SH-SY5Y (cell line): ENCODE data around the gene HAND2.

Experiments used
- GATA2 ChIP-seq: IDR thresholded peaks from 2 replicates; pipeline ENCODE4 v1.6.1; 2011; ENCODE audit warnings: mild to moderate bottlenecking, low read depth, low read length
- GATA3 ChIP-seq: IDR thresholded peaks from 2 replicates; pipeline ENCODE4 v1.6.1; 2011; ENCODE audit warnings: low read depth, mild to moderate bottlenecking, low read length, moderate library complexity

The HAND2 gene

DNA sequence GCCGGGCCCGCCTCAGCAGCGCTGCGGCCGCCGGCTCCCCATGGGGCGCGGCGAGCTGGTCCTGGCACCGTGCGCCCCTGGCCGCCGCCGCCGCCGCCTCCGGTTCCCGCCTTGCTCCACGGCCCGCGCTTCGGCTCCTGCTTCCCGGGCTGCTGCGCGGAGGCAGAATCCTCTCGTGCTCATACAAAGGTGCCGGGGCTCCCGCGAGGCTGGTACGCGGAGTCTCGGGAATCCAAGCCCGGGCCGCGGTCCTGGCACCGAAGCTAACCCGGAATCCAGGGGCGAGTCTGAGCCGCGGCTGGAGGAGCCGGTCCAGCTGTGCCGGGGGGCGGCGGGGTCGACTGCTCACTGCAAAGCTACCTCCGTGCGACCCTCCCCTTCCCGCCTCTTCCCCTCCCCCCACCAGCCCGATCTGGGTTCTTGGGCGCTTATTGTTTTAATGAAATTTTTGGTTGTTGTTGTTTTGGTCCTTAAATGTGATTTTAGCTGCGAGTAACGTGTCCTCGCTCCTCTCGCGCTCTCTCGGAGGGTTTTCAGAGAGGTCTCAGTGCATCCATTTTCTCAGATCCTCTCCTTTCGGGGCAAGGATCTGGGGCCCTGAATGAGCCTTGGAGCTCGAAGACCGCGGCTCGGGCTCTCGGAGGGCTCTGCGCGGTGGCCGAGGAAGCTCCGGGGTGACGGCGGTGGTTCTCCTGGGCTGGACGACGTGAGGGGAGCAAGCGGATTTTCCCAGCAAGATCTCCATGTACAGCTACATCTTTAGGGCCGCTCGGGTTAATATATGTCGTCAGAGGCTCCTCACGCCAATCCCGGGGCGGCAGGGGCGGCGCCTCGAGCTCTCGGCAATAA is at the start of gene HAND2:
Gene HAND2, minus strand, starts transcription at position 753 of the 849 bp plus-strand sequence. CDS start 940 bp downstream, outside the sequence.
- TF ChIP-seq GATA3 (no peak), GATA2 (no peak; the same call in 1 of the 2 replicates)

DNA sequence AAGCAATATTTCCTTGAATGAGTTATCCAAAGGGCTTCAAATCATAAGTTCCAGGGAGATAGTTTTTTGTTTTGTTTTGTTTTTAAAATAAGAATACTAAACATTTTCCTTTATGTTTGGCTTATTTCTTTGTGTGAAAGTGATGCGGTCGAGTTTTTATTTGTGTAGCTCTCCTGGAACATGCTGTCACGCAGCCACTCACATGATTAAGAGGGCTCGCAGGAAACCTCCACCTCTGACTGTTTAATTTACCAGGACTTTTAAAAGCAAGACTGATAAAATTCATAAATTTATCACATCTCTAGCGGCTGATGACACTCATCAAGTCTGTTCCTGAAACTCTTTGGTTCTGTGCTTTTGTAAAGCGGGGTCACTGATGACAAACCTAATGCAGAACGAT is 48.9 kb upstream of the HAND2 start:
- TF ChIP-seq GATA2, result no peak

DNA sequence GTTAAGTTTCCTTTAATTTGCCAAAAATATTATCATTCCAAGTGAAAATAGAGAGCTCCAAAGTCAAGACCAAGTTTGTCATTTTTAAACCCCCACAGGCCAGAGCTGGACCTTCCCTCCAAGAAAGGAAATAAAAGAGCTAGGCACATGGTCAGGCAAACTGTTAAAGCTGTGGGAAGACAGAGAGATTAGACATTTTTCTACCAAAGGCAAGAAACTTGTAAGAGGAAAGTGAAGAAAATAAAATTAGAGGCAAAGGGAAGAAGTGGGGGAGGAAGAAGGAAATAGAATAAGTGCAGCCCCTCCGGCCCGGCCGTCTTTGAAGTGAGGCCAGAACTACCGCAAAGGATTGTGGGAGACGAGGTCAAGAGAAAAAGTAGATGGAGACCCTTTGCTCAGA is 47.9 kb upstream of the HAND2 start:
- TF ChIP-seq GATA3, result no peak
- TF ChIP-seq GATA2, result no peak

DNA sequence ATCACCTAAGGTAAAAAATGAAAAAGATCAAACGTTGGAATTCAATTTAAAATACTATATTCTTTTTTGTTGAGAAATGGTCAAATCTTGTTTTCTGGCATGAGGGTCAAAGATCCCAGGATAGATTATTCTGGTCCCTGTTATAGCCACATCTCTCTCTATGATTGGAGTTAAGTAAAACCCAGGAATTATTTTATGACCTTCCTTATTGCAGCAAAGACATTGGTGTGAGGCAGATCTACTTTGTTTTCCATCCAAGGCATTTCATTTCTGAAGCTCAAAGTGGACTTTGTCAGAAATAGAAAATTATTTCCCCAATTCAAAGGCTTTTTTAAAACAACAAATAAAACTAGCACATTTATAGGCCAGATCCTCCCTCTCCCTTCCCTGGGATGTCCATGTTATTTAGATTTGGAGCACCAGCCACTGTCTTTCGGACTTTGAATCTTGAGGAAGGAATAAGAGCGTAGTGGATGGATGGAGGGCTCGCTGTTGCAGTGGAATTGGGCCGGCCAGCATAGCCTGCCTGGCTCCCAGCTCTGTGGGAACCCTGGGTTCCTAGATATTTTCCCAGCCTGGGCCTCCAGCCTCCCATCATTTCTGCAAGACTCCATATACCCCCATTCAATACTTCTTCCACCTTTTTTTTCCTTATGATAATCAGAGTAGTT is 45.6 kb upstream of the HAND2 start:
- TF ChIP-seq GATA3 (no peak), GATA2 (no peak)

DNA sequence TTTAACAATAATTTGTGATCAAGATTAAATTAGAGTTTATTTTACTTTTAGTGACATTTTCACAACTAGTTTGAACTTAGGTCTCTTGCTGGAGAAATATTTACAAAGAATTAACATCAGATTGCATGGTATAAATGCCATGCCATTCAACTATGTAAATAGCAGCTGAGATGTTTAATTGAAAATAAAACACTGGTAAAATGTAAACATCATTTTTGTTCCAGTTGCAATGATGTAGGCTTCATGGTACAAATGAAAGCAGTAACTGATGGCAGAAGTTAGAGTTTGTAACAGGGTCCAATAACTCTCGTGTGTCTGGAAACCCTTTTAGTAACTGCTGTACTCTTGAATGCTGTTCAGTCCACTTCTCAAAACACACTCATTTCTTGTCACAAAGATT is 43.7 kb upstream of the HAND2 start:
- TF ChIP-seq GATA2, result no peak
- TF ChIP-seq GATA3, result no peak

DNA sequence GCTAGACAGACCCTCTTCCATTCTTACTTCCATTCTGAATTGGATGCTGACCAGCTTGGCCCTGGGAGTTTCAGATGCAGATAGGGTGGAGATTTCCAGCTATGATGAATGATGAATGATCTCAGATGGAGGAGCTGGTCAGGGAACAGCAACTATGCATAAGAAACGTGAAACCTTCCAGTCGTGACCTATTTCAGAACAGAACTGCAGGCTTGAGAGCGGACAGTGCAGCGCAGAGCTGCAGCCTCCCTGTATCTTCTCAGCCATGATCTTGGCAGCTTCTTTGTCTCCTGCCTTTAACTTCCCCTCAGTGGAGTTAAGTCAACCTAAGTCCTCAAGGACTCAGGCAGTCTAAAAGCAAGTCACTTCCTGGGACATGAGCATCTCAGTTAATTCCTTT is 43.3 kb upstream of the HAND2 start:
- TF ChIP-seq GATA2 (no peak), GATA3 (no peak)

DNA sequence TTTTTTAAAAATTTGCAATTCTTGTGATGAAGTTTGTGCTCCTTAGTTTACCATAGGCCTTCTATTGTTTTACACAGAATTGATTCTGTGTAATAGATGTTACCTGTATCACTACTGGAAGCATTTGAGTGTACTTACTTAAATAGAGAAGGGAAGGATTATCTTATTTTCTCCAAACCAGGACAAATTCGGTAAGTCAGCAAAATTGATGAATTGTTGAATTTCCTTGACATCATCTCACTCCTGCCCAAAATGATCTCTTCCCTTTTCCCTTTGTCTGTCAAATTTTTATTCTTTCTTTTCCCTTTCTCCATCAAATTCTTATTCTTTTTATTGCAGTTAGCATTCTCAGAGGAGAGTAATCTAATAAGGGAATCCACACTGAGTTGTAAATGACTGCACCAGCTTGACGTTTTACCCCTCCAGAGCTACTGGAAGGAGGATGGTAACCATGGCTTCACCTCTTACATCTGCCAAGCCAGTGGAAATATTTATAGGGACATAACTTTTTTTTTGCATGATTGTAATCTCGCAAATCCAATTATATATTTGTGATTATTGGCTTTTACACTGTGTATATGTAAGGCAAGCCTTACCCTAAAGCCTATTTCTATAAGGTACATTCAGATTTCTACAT is 42.6 kb upstream of the HAND2 start:
- TF ChIP-seq GATA3 (no peak), GATA2 (no peak)

DNA sequence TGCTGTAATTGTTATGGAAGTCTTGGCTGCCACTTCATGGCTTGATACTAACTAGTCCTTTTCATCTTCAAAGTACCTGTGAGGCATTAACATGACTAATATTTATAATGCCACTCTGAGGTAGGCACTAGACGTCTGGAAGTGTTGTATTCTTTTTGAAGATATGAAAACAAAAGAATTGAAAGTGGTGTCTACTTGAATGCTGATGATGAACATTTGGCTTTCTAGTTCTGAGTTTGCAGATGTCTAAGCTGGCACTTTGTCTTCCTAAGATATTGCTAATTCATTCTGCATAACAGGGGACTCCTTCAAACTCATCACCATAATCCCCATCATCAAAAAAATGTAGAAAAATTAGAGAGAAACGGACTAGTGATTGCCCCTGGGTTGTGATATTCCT is 41.6 kb upstream of the HAND2 start:
- TF ChIP-seq GATA2 (no peak), GATA3 (no peak)

DNA sequence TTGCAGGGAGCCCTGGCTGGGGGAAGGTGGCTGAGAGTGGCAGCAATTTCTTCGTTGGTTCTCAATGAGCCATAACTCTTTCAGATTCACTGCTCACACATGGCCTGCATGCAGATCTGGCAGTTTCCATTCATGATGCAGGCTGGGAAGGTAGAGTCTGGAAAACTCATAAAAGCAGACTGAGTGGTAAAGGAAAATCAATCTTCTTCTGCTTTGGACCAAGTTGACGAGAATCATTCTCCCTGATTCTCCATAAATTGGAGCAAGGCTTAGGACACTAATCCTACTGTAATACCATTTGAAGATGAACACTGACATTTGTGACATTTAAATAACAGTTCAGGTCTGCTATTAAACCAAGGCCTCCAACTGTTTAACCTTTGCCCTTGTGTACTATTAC is 35.3 kb upstream of the HAND2 start:
- TF ChIP-seq GATA2, result no peak
- TF ChIP-seq GATA3, result no peak

DNA sequence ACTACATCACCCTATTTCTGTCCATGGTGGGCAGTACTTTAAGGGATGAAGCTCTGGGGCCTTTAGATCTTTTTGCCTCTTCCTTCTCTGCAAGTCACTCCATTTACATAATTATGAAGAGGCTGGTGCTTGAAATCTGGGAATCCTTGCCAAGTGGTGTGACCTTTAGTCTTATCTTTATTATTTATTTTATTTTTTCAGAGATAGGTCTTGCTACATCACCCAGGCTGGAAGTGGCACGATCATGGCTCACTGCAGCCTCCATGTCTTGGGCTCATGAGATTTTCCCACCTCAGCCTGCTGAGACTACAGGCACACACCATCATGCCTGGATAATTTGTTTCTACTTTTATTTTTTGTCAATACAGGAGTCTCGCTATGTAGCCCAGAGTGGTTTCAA is 34.4 kb upstream of the HAND2 start:
- TF ChIP-seq GATA2 (no peak), GATA3 (no peak)

DNA sequence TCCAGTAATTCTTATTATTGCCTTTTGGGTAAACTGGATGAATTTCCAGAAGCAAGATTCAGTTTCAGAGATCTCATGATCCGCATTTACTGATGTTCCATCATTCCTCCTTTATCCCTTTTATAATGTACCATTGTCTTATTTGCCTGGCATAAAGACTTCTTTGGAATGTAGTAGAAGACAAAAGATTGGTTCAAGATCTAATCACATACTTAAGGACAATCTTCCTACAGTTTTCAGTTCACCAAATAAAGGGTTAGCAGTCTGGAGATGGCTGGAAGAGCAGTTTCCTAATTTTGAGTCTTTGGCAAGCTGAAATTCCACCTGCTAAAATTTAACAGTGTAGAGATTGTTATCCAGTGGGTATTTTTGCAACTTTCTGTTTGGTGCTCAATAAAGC is 30.9 kb upstream of the HAND2 start:
- TF ChIP-seq GATA3 (no peak), GATA2 (no peak)

DNA sequence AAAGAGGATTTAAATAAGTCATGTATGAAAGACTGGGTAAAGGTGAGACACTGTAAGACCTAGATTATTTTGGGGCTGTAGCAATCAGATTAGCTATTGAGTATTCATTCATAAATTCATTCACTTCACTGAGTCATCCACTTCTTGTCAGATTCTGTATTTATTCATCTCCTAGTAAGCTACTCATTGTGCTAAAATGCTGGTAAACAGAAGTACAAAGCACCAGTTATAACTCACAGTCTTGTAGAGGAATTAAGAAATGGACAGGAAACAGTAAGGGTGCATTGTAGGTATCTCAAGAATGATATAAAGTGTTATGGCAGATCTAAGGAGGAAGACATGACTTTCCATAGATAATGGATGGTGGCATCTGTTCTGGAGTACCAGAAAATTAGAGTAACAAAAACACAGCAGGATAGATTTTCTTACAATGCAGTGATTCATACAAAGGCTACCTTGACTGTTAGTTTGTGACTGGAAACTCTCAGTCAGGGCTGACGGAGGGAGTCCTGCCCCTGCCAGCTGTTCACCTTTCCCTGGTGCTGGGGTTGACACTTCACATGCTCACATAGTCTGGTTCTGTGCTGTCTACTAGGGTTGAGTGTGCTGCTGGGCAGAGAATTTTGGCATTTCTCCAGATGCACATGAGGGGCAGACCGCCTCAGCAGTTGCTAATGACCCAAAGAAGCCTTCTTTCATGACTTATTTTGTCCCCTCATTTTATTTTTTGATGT is 26.5 kb upstream of the HAND2 start:
- TF ChIP-seq GATA3, result no peak
- no peak for TF ChIP-seq GATA2

DNA sequence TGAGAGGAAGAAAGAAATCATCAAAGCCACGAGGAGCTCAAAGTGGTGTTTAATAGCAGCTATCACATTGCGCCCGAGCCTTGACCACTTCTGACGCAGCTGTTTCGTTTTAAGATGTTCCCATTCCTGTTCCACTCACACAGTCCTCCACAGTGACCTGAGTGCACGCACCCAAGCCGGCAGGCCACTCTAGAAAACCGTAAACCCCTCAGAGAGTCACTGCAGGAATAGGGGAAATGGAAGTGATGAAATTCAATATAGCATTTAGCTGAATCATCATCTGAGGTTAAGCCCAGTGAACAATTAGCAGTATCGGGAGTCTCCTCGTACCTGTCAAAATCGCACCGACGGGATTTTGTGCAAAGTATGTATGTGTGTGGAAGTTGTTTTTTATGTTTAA is 17.9 kb upstream of the HAND2 start:
- TF ChIP-seq GATA3 (no peak), GATA2 (no peak)

DNA sequence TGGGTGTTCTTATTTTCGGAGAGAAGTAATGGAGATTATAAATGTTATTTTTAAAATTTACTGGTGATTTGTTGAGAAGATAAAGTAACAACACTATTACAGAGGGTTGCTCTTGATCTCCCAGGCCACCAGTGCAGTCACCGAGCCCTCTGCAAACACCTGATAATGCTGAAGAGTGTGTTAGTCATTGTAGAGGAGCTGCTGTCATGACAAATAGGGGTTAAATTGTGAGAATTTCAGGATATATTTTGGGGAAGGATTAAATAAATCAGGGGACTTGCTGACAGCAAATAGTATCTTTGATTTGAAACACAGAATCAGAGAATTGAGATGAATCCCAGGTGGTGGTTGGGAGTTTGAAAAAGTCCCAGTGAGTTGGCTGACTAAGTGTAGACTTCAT is 16.7 kb upstream of the HAND2 start:
- no peak for TF ChIP-seq GATA2
- TF ChIP-seq GATA3, result no peak
